SU-DHL-6 (cell line): ENCODE measurements around the gene HS3ST3B1.

Experiments
- H2AFZ ChIP-seq: fragments of 200-600 bp; sonication (generic); 2 replicates; pipeline ENCODE4 v1.6.1; 2014; ENCODE audit warnings: low read depth, mild to moderate bottlenecking, moderate library complexity, mixed read lengths, antibody characterized with exemption, low read length; ENCODE audit not compliant: severe bottlenecking
- H3F3A ChIP-seq: fragments of 200-600 bp; shearing (Covaris generic); 2 replicates; pipeline ENCODE4 v1.6.0; 2016; ENCODE audit warnings: antibody characterized with exemption, mild to moderate bottlenecking; ENCODE audit not compliant: insufficient read depth
- H3K27ac ChIP-seq: fragments of 200-600 bp; sonication (generic); 2 replicates; pipeline ENCODE4 v1.5.1; 2016; ENCODE audit warnings: low read depth, mild to moderate bottlenecking, low read length, moderate library complexity, mixed read lengths
- H3K27me3 ChIP-seq: fragments of 200-600 bp; sonication (generic), shearing (Covaris generic); 2 replicates; pipeline ENCODE4 v1.6.0; 2014; ENCODE audit warnings: mild to moderate bottlenecking, low read length
- H3K36me3 ChIP-seq: fragments of 200-600 bp; sonication (generic); 2 replicates; pipeline ENCODE4 v1.6.1; 2014; ENCODE audit warnings: mild to moderate bottlenecking, low read length, mixed read lengths
- H3K4me2 ChIP-seq: fragments of 300-600, 200-600 bp; shearing (Covaris generic), sonication (generic); 2 replicates; pipeline ENCODE4 v1.6.0; 2014; ENCODE audit warnings: low read length, low read depth, mild to moderate bottlenecking; ENCODE audit not compliant: poor library complexity, severe bottlenecking
- H3K4me3 ChIP-seq: fragments of 200-600 bp; sonication (generic); 2 replicates; pipeline ENCODE4 v1.5.1; 2014; ENCODE audit warnings: antibody characterized with exemption, low read length, mild to moderate bottlenecking, mixed read lengths; ENCODE audit not compliant: insufficient read depth, poor library complexity, severe bottlenecking
- H3K79me2 ChIP-seq: fragments of 200-600 bp; sonication (generic); 2 replicates; pipeline ENCODE4 v1.6.1; 2014; ENCODE audit warnings: mild to moderate bottlenecking, low read length, moderate library complexity; ENCODE audit not compliant: insufficient read depth
- H3K9ac ChIP-seq: fragments of 200-600 bp; sonication (generic); 2 replicates; pipeline ENCODE4 v1.7.0; 2014; ENCODE audit warnings: mild to moderate bottlenecking, low read length
- H3K9me2 ChIP-seq: fragments of 200-600 bp; sonication (generic); replicated peaks from 2 replicates; pipeline ENCODE4 v1.6.1; 2014; ENCODE audit warnings: low read length; ENCODE audit not compliant: insufficient read depth
- H3K9me3 ChIP-seq: fragments of 200-600 bp; sonication (generic); 2 replicates; pipeline ENCODE4 v1.6.1; 2014; ENCODE audit warnings: low read length, mixed read lengths; ENCODE audit not compliant: insufficient read depth
- H4K20me1 ChIP-seq: fragments of 200-600 bp; sonication (generic); 2 replicates; pipeline ENCODE4 v1.6.1; 2014; ENCODE audit warnings: low read depth, mild to moderate bottlenecking, antibody characterized with exemption, low read length, moderate library complexity, mixed read lengths
- EZH2phosphoT487 ChIP-seq: fragments of 200-600 bp; sonication (generic), shearing (Covaris generic); conservative IDR thresholded peaks from 2 replicates; pipeline ENCODE4 v1.6.1; 2018; ENCODE audit warnings: mild to moderate bottlenecking, antibody characterized with exemption, low read length, moderate library complexity, mixed read lengths
- TF ChIP-seq, protein P1 (sequence below): fragments of 200-600 bp; sonication (generic); IDR thresholded peaks from one replicate; pipeline ENCODE4 v1.5.1; 2017; ENCODE audit warnings: antibody characterized with exemption, mild to moderate bottlenecking, low read length, moderate library complexity; ENCODE audit not compliant: insufficient read depth, poor library complexity, severe bottlenecking

Gene HS3ST3B1

GRCh38 chr17:14354807-14355206, 53.9 kb downstream of the HS3ST3B1 start:
- Histone ChIP-seq H3K36me3 (no peaks in the 10 kb centered on the region), H3K79me2 (no peaks in the 10 kb centered on the region), H3F3A (no peaks in the 10 kb centered on the region), H3K9me2 (no peaks in the 10 kb centered on the region), H4K20me1 (no peaks in the 10 kb centered on the region), H3K9me3 (no peaks in the 10 kb centered on the region), H3K4me2 (no peak overlapping the region), H3K27ac (no peak overlapping the region), H3K9ac (no peak overlapping the region), H3K4me3 (no peak overlapping the region), H2AFZ (no peak overlapping the region), H3K27me3 (no peaks in the 10 kb centered on the region)
- TF ChIP-seq, protein P1, sequence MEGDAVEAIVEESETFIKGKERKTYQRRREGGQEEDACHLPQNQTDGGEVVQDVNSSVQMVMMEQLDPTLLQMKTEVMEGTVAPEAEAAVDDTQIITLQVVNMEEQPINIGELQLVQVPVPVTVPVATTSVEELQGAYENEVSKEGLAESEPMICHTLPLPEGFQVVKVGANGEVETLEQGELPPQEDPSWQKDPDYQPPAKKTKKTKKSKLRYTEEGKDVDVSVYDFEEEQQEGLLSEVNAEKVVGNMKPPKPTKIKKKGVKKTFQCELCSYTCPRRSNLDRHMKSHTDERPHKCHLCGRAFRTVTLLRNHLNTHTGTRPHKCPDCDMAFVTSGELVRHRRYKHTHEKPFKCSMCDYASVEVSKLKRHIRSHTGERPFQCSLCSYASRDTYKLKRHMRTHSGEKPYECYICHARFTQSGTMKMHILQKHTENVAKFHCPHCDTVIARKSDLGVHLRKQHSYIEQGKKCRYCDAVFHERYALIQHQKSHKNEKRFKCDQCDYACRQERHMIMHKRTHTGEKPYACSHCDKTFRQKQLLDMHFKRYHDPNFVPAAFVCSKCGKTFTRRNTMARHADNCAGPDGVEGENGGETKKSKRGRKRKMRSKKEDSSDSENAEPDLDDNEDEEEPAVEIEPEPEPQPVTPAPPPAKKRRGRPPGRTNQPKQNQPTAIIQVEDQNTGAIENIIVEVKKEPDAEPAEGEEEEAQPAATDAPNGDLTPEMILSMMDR, result no peak
- TF ChIP-seq EZH2phosphoT487, result no peak

DNA sequence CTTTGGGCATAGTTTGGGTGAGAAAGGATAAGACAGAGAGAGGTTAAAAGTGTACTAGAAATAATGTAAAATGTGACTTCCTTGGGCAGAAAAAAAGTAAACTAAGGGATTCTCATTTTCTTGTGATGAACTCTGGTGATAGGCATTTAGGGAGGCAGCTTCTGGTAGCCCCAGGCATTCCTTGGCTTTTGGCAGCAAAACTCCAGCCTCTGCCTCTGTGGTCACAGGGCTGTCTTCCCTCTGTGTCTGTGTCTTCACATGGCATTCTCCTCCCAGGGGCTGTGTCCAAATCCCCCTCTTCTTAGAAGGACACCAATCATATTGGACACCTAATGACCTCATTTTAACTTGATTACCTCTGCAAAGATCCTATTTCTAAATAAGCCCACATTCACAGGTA, 54.7 kb downstream of the HS3ST3B1 start:
- no peaks in the 10 kb centered on the region for H3K9me2 ChIP-seq
- H3K4me3 ChIP-seq, result no peak overlapping the region
- H2AFZ ChIP-seq, result no peak overlapping the region
- TF ChIP-seq EZH2phosphoT487, result no peak
- TF ChIP-seq, protein P1, result no peak
- H3K27ac ChIP-seq, result no peak overlapping the region
- no peaks in the 10 kb centered on the region for H3K27me3 ChIP-seq
- no peaks in the 10 kb centered on the region for H3K36me3 ChIP-seq
- no peaks in the 10 kb centered on the region for H4K20me1 ChIP-seq
- no peak overlapping the region for H3K4me2 ChIP-seq
- H3F3A ChIP-seq, result no peaks in the 10 kb centered on the region
- no peaks in the 10 kb centered on the region for H3K9me3 ChIP-seq
- no peak overlapping the region for H3K9ac ChIP-seq
- no peaks in the 10 kb centered on the region for H3K79me2 ChIP-seq

GRCh38 chr17:14359163-14360020, 58.5 kb downstream of the HS3ST3B1 start:
- Histone ChIP-seq H3K4me2 (peak overlapping the region; percentile 8), H3K9me2 (no peaks in the 10 kb centered on the region), H3K9me3 (no peaks in the 10 kb centered on the region), H3F3A (no peaks in the 10 kb centered on the region), H3K79me2 (no peaks in the 10 kb centered on the region), H2AFZ (no peak overlapping the region), H4K20me1 (no peaks in the 10 kb centered on the region), H3K4me3 (no peak overlapping the region), H3K36me3 (no peaks in the 10 kb centered on the region), H3K9ac (no peak overlapping the region), H3K27ac (0 out of 2 replicates have a peak overlapping the region, but pooled peaks have one; percentile 14), H3K27me3 (no peaks in the 10 kb centered on the region)
- TF ChIP-seq, protein P1, result no peak
- no peak for TF ChIP-seq EZH2phosphoT487
